ENCODE data around the gene STK11IP. TPM values are rescaled to one million over a fixed set of nuclear protein-coding genes. Genes with fewer than 3 reads are reported as not detected.

The STK11IP gene
- total RNA-seq, 1 experiment from 2014 or later: 45.0 TPM

DNA sequence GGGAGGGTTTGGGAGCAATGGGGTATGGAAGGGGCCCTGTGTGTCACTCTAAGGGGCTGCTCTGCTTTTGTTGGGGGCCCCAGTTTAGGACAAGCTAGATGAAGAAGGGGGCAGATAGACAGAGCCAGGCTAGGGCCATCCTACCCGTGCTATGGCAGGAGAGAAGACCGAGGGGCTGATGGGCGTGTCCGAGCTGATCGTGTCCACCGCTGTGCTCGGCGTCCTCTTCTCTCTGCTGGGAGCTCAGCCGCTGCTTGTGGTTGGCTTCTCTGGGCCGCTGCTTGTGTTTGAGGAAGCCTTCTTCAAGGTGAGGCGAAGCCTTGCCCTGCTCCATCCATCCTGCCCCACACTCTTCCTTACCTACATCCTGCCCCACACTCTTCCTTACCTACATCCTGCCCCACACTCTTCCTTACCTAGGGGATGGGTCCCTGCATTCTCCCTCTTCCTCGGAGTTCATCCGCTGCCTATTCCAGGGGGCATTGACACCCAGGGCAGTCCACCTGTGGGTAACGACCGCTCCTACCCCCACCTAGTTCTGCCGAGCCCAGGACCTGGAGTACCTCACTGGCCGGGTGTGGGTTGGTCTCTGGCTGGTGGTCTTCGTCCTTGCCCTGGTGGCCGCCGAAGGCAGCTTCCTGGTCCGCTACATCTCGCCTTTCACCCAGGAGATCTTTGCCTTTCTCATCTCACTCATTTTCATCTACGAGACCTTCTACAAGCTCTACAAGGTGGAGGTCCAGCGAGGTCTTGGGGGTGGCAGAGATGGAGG lies 38.7 kb downstream of the STK11IP start:
- Histone ChIP-seq H3K27me3 (ENCODE audit: insufficient read depth, low read length) (no peaks in the 10 kb centered on the region), H3K4me2 (ENCODE audit: low read length) (no peak overlapping the region), H3K9me3 (ENCODE audit: control insufficient read depth in 1 of 2, insufficient read depth in 1 of 2, low read depth in 1 of 2, low read length in 2 of 2) (no peaks in the 10 kb centered on the region), H3K4me1 (ENCODE audit: control insufficient read depth in 1 of 2, insufficient read depth in 2 of 2, low read length in 2 of 2) (no peaks in the 10 kb centered on the region), H3K36me3 (ENCODE audit: control insufficient read depth in 1 of 2, insufficient read depth in 2 of 2, low read length in 2 of 2) (peaks cover 2 to 20% of the 10 kb centered on the region in 2 experiments; a peak in 2 of 4 replicates), H3K9ac (ENCODE audit: low read length) (no peak overlapping the region), H2AFZ (ENCODE audit: low read depth, low read length, poor library complexity, severe bottlenecking) (no peak overlapping the region), H3K9me2 (ENCODE audit: insufficient read depth) (no peaks in the 10 kb centered on the region), H4K20me1 (ENCODE audit: insufficient read depth) (no peaks in the 10 kb centered on the region), H3K79me2 (ENCODE audit: insufficient read depth, low read length) (no peaks in the 10 kb centered on the region), H3K4me3 (replicated peaks in 1 of 2; ENCODE audit: low read depth in 1 of 2, low read length in 2 of 2) (no peak overlapping the region), H3K27ac (ENCODE audit: low read depth, low read length) (no peak overlapping the region)
- CTCF ChIA-PET: no interaction called here
- POLR2A ChIA-PET: no interaction called here
- ATAC-seq: no peak
- no TSS peak for BruUV-seq (replicated peaks)
- DNase-seq (ENCODE audit: low read depth, low spot score): no peak
- TF ChIP-seq ZFX (IDR thresholded peaks at IDR 0.05) (no peak), ZNF274 (IDR thresholded peaks at IDR 0.05; ENCODE audit: low read depth, low read length) (no peak), EZH2phosphoT487 (IDR thresholded peaks at IDR 0.05; ENCODE audit: borderline replicate concordance) (no peak), TCF7L2 (IDR thresholded peaks at IDR 0.05; ENCODE audit: borderline replicate concordance, extremely low read depth, insufficient read depth, insufficient read length) (no peak), CEBPB (IDR thresholded peaks at IDR 0.05; ENCODE audit: low read depth) (no peak), EGR1 (IDR thresholded peaks at IDR 0.05; ENCODE audit: low read depth) (no peak)
- TF ChIP-seq, protein P1, sequence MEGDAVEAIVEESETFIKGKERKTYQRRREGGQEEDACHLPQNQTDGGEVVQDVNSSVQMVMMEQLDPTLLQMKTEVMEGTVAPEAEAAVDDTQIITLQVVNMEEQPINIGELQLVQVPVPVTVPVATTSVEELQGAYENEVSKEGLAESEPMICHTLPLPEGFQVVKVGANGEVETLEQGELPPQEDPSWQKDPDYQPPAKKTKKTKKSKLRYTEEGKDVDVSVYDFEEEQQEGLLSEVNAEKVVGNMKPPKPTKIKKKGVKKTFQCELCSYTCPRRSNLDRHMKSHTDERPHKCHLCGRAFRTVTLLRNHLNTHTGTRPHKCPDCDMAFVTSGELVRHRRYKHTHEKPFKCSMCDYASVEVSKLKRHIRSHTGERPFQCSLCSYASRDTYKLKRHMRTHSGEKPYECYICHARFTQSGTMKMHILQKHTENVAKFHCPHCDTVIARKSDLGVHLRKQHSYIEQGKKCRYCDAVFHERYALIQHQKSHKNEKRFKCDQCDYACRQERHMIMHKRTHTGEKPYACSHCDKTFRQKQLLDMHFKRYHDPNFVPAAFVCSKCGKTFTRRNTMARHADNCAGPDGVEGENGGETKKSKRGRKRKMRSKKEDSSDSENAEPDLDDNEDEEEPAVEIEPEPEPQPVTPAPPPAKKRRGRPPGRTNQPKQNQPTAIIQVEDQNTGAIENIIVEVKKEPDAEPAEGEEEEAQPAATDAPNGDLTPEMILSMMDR (IDR thresholded peaks at IDR 0.05 in 2 of 3, conservative IDR thresholded peaks at IDR 0.05 in 1 of 3; ENCODE audit: borderline replicate concordance in 1 of 3, insufficient read depth in 1 of 3, low read depth in 2 of 3, low read length in 2 of 3): no peak
- intact Hi-C loops (cut with micrococcal nuclease): no loop called here
- RAD21 ChIA-PET (ENCODE audit: low non-redundant PET in 1 of 2, low total read pairs in 2 of 2, uncharacterized antibody in 2 of 2, unreplicated experiment in 2 of 2): no interaction called here

Measured in HCT116 (cell line).